ENCODE results near the gene SH3BGR.

GRCh38 chr21:39461419-39461818 is 9.6 kb downstream of the SH3BGR start:
- TF ChIP-seq POLR2A (IDR thresholded peaks at IDR 0.05; ENCODE audit: low read depth, low read length) = no peak
- TF ChIP-seq POLR2AphosphoS5 (IDR thresholded peaks at IDR 0.05; ENCODE audit: low read depth, low read length) = no peak
- no peak for TF ChIP-seq PAX5 (IDR thresholded peaks at IDR 0.05; ENCODE audit: insufficient read depth, low read length, severe bottlenecking)
- no peak for TF ChIP-seq SPI1 (IDR thresholded peaks at IDR 0.05; ENCODE audit: low read depth, low read length)
